ENCODE measurements around the gene SVOP.

DNA sequence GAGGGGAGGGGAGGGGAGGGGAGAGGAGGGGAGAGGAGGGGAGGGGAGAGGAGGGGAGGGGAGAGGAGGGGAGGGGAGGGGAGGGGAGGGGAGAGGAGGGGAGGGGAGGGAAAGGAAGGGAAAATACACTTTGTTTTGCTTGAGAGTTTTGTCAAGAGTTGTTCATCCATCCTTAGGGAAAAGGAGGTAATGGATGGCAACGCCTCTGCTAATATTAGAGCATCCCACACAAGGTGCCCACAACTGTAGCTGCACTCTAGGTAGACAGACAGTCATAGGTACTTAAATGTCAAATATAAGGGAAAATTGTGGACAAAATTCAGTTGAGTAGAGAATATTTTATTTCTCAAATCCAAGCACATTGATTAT, 161.0 kb downstream of the SVOP start:
- TF ChIP-seq POLR2A (IDR thresholded peaks at IDR 0.05): no peak
- TF ChIP-seq, protein P1, sequence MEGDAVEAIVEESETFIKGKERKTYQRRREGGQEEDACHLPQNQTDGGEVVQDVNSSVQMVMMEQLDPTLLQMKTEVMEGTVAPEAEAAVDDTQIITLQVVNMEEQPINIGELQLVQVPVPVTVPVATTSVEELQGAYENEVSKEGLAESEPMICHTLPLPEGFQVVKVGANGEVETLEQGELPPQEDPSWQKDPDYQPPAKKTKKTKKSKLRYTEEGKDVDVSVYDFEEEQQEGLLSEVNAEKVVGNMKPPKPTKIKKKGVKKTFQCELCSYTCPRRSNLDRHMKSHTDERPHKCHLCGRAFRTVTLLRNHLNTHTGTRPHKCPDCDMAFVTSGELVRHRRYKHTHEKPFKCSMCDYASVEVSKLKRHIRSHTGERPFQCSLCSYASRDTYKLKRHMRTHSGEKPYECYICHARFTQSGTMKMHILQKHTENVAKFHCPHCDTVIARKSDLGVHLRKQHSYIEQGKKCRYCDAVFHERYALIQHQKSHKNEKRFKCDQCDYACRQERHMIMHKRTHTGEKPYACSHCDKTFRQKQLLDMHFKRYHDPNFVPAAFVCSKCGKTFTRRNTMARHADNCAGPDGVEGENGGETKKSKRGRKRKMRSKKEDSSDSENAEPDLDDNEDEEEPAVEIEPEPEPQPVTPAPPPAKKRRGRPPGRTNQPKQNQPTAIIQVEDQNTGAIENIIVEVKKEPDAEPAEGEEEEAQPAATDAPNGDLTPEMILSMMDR (IDR thresholded peaks at IDR 0.05): no peak

Data from body of pancreas (tissue), 4 donors.